ENCODE results near the gene GNPAT. TPM values are rescaled to one million over a fixed set of nuclear protein-coding genes. Genes with fewer than 3 reads are reported as not detected.
"Not testable (repeated sequence)": the region's sequence is repeated elsewhere in the genome, so short reads cannot be mapped to it uniquely, and the experiment has no call there.

Gene GNPAT
- total and polyA plus RNA-seq, 4 donors: 29.9 to 36.6 (median 34.8) TPM

- intact Hi-C loops (cut with DNase I): loop anchor here (2.0 to 10.0 kb wide), 3 partner anchors 285 to 411 kb away; no protein-coding TSS in a partner anchor
- DNase-seq (no peak), ATAC-seq (ENCODE audit: low FRiP score) (no peak)
- Histone ChIP-seq H3K27me3 (ENCODE audit: control insufficient read depth in 1 of 2, insufficient read depth in 2 of 2, low read length in 1 of 2) (no peaks in the 10 kb centered on the region), H3K4me1 (ENCODE audit: control insufficient read depth in 1 of 2, insufficient read depth in 2 of 2, low read length in 2 of 2) (no peaks in the 10 kb centered on the region), H3K36me3 (ENCODE audit: control insufficient read depth in 1 of 2, insufficient read depth in 2 of 2, low read length in 1 of 2) (no peaks in the 10 kb centered on the region), H3K27ac (ENCODE audit: low read depth in 1 of 2, low read length in 2 of 2) (no peak overlapping the region), H3K9me3 (ENCODE audit: control insufficient read depth, low read length) (no peaks in the 10 kb centered on the region), H3K4me3 (ENCODE audit: low read length in 2 of 2) (no peak overlapping the region)
- 90 to 92% methylated on average over 6 of the region's 6 CpGs for WGBS, 2 donors
Observed at GRCh38 chr1:231210126-231210525, 30.9 kb upstream of the GNPAT start.

DNA sequence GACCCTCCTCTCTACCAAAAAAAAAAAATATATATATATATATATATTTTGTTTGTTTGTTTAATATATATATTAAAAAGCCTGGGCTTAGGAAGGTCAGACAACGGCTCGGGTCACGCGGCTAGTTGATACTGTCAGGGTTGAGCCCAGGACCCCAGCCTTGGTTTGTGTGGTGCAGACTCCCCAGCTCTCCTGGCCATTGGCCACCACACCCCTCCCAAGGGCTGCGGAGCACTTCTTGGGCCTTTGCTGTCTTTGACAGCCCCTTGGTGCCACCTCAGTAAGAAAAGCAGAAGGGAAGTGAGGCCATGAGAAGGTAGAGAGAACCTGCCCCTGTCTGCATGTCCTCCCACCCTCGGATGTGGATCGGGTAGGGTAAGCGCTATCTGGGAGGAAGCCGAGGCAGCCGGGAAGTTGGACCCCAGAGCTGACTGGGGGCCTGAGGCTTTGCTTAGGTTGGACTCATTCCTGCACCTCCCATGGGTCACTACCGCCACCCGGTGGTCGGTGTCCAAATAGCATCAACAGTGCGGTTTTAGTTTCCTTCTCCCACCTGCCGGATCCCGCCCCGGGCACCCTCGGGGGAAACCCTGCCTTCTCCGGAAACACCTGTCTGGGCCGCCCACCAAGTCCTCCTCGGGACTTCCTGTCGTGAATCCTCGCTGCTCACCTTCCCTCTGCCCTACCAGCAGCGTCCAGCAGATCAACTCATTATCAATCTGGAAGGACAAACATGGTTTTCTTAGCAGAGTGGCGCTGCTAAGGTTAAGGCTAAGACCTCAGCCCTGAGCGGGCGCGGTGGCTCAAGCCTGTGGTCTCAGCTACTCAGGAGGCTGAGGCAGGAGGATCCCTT, 29.8 kb upstream of the GNPAT start:
- Histone ChIP-seq H3K27me3 (ENCODE audit: control insufficient read depth in 1 of 2, insufficient read depth in 2 of 2, low read length in 1 of 2) (no peaks in the 10 kb centered on the region), H3K4me1 (ENCODE audit: control insufficient read depth in 1 of 2, insufficient read depth in 2 of 2, low read length in 2 of 2) (no peaks in the 10 kb centered on the region), H3K36me3 (ENCODE audit: control insufficient read depth in 1 of 2, insufficient read depth in 2 of 2, low read length in 1 of 2) (no peaks in the 10 kb centered on the region), H3K27ac (ENCODE audit: low read depth in 1 of 2, low read length in 2 of 2) (no peak overlapping the region), H3K4me3 (ENCODE audit: low read length in 2 of 2) (no peak overlapping the region), H3K9me3 (ENCODE audit: control insufficient read depth, low read length) (no peaks in the 10 kb centered on the region)
- DNase-seq: peak; percentile 75 to 93
- intact Hi-C loops (cut with DNase I): loop anchor here (2.0 to 10.0 kb wide), 3 partner anchors 286 to 412 kb away; no protein-coding TSS in a partner anchor
- ATAC-seq (ENCODE audit: low FRiP score): peak; percentile 85
- WGBS, 2 donors: 17 to 18% methylated on average over 28 of the region's 28 CpGs

GRCh38 chr1:231212301-231212700, 28.7 kb upstream of the GNPAT start:
- H3K9me3 ChIP-seq (ENCODE audit: control insufficient read depth, low read length); ATAC-seq (ENCODE audit: low FRiP score); H3K4me1 ChIP-seq (ENCODE audit: control insufficient read depth in 1 of 2, insufficient read depth in 2 of 2, low read length in 2 of 2); DNase-seq; H3K27ac ChIP-seq (ENCODE audit: low read depth in 1 of 2, low read length in 2 of 2); H3K27me3 ChIP-seq (ENCODE audit: control insufficient read depth in 1 of 2, insufficient read depth in 2 of 2, low read length in 1 of 2); H3K36me3 ChIP-seq (ENCODE audit: control insufficient read depth in 1 of 2, insufficient read depth in 2 of 2, low read length in 1 of 2); H3K4me3 ChIP-seq (ENCODE audit: low read length in 2 of 2): not testable (repeated sequence)
- 55 to 65% methylated on average over 5 of the region's 5 CpGs for WGBS, 2 donors
- intact Hi-C loops (cut with DNase I): loop anchor here (10.0 kb wide), 2 partner anchors 288 to 298 kb away; no protein-coding TSS in a partner anchor

DNA sequence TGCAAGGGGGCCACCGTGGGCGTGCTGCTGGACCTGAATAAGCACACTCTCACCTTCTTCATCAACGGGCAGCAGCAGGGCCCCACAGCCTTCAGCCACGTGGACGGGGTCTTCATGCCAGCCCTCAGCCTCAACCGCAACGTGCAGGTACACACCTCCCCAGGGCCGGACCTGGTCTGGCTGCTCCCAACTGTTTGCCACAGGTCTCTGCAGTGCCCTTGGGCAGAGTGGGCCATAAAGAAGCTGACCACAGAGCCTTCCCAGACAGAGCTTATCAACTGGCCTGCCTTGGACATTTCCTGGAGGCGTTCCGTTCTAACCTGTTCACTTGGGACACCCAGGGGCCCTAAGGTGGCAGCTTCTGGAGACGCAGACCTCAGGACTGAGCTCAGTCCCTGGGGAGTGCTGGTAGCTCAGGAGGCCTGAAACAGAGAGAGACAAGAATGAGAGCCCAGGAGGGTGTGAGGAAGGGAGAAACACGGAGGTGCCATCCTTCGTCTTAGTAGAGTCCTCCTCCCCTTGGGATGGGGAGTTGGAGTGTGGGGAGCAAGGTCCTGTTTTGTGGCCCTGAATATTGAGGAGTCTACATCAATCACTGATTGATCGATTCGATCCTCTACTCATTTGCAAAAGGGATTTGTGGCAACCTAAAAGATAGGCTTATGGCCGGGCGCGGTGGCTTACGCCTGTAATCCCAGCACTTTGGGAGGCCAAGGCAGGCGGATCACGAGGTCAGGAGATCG, 27.0 kb upstream of the GNPAT start:
- no peaks in the 10 kb centered on the region for H3K4me1 ChIP-seq (ENCODE audit: control insufficient read depth in 1 of 2, insufficient read depth in 2 of 2, low read length in 2 of 2)
- no peak overlapping the region for H3K4me3 ChIP-seq (ENCODE audit: low read length in 2 of 2)
- H3K36me3 ChIP-seq (ENCODE audit: control insufficient read depth in 1 of 2, insufficient read depth in 2 of 2, low read length in 1 of 2): no peaks in the 10 kb centered on the region
- ATAC-seq (ENCODE audit: low FRiP score): no peak
- intact Hi-C loops (cut with DNase I): loop anchor here (10.0 kb wide), 2 partner anchors 289 to 299 kb away; no protein-coding TSS in a partner anchor
- WGBS, 2 donors: 91 to 92% methylated on average over 22 of the region's 22 CpGs
- no peak for DNase-seq
- no peak overlapping the region for H3K27ac ChIP-seq (ENCODE audit: low read depth in 1 of 2, low read length in 2 of 2)
- H3K9me3 ChIP-seq (ENCODE audit: control insufficient read depth, low read length): no peaks in the 10 kb centered on the region
- H3K27me3 ChIP-seq (ENCODE audit: control insufficient read depth in 1 of 2, insufficient read depth in 2 of 2, low read length in 1 of 2): no peaks in the 10 kb centered on the region

DNA sequence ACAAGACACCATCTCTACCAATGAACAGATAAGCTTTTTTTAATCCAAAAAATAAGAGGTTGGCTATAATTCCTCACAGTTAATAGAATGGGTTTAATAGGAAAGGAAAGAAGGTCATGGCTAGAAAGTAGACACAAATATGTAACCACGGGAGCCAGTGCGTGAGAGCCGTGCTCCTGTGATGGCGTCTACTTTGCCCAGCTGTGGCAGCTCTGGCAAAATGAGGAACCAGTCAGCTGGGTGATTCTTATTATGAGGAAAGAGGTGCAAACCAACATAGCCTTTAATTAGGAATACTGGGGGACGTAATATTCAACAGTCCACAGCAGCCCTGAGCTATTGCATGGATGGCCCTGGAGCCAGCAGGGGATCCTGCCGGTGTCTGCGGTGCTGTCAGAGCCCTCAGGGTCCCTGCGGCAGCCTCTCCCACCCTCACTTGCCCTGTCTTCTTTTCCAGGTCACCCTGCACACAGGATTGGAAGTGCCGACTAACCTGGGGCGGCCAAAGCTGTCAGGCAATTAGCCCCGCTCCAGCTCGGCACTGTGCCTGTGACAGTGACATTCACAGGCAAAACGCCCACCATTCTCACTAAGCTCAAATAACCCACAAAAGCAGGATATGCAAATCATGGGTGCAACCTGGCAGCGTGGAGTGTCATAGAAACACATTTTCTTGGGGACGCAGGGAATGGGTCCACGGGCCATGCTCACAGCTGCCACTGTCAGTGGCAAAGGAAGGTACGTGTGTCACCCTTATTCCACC, 25.9 kb upstream of the GNPAT start:
- no peak overlapping the region for H3K27ac ChIP-seq (ENCODE audit: low read depth in 1 of 2, low read length in 2 of 2)
- no peaks in the 10 kb centered on the region for H3K9me3 ChIP-seq (ENCODE audit: control insufficient read depth, low read length)
- 75 to 77% methylated on average over 17 of the region's 17 CpGs for WGBS, 2 donors
- H3K4me1 ChIP-seq (ENCODE audit: control insufficient read depth in 1 of 2, insufficient read depth in 2 of 2, low read length in 2 of 2): no peaks in the 10 kb centered on the region
- H3K36me3 ChIP-seq (ENCODE audit: control insufficient read depth in 1 of 2, insufficient read depth in 2 of 2, low read length in 1 of 2): no peaks in the 10 kb centered on the region
- no peak overlapping the region for H3K4me3 ChIP-seq (ENCODE audit: low read length in 2 of 2)
- ATAC-seq (ENCODE audit: low FRiP score): no peak
- DNase-seq: no peak
- intact Hi-C loops (cut with DNase I): loop anchor here (10.0 kb wide), 2 partner anchors 290 to 300 kb away; no protein-coding TSS in a partner anchor
- no peaks in the 10 kb centered on the region for H3K27me3 ChIP-seq (ENCODE audit: control insufficient read depth in 1 of 2, insufficient read depth in 2 of 2, low read length in 1 of 2)

DNA sequence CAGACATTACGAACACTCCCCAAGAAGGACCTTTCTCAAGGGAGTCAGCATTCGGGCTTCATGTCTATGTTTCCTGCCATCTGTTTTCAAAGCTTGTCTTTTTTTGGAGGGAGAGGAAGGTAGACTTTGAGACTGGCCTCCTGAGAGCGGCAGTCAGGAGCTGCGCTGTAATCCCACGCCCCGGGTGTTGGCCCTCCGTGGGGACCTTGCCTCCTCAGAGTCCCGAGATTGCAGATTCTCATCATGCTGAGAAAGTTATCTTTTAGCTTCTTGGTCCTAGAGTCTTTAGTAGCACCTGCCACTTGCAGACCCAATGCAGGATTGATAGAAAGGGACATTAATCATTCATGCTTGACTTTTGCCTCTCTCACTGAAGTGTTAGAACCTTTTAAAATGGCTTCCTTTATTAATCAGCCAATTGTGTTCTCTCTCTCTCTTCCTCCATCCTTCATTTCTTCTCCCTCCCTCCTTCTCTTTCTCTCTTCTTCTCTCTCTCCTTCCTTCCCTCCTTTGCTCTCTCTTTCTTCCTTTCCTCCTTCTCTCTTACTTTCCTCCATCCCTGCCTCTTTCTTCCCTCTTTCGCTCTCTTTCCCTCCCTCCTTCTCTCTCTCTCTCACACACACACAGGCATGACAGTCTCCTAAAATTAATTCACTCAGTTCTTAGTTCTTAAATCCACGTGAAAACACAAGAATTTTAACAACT, 25.2 kb upstream of the GNPAT start:
- Histone ChIP-seq H3K36me3 (ENCODE audit: control insufficient read depth in 1 of 2, insufficient read depth in 2 of 2, low read length in 1 of 2) (no peaks in the 10 kb centered on the region), H3K4me3 (ENCODE audit: low read length in 2 of 2) (no peak overlapping the region), H3K9me3 (ENCODE audit: control insufficient read depth, low read length) (no peaks in the 10 kb centered on the region), H3K4me1 (ENCODE audit: control insufficient read depth in 1 of 2, insufficient read depth in 2 of 2, low read length in 2 of 2) (no peaks in the 10 kb centered on the region), H3K27ac (ENCODE audit: low read depth in 1 of 2, low read length in 2 of 2) (no peak overlapping the region), H3K27me3 (ENCODE audit: control insufficient read depth in 1 of 2, insufficient read depth in 2 of 2, low read length in 1 of 2) (no peaks in the 10 kb centered on the region)
- intact Hi-C loops (cut with DNase I): loop anchor here (10.0 kb wide), 2 partner anchors 291 to 301 kb away; no protein-coding TSS in a partner anchor
- 70 to 71% methylated on average over 10 of the region's 10 CpGs for WGBS, 2 donors
- ATAC-seq (ENCODE audit: low FRiP score) (no peak), DNase-seq (no peak)

- Histone ChIP-seq H3K36me3 (ENCODE audit: control insufficient read depth in 1 of 2, insufficient read depth in 2 of 2, low read length in 1 of 2) (no peaks in the 10 kb centered on the region), H3K4me1 (ENCODE audit: control insufficient read depth in 1 of 2, insufficient read depth in 2 of 2, low read length in 2 of 2) (no peaks in the 10 kb centered on the region), H3K9me3 (ENCODE audit: control insufficient read depth, low read length) (no peaks in the 10 kb centered on the region), H3K4me3 (ENCODE audit: low read length in 2 of 2) (no peak overlapping the region), H3K27ac (ENCODE audit: low read depth in 1 of 2, low read length in 2 of 2) (no peak overlapping the region), H3K27me3 (ENCODE audit: control insufficient read depth in 1 of 2, insufficient read depth in 2 of 2, low read length in 1 of 2) (no peaks in the 10 kb centered on the region)
- DNase-seq (no peak), ATAC-seq (ENCODE audit: low FRiP score) (no peak)
- WGBS, 2 donors: 49 to 50% methylated on average over 4 of the region's 4 CpGs
- intact Hi-C loops (cut with DNase I): loop anchor here (10.0 kb wide), 2 partner anchors 292 to 302 kb away; no protein-coding TSS in a partner anchor
Observed at GRCh38 chr1:231216498-231216897, 24.5 kb upstream of the GNPAT start.

GRCh38 chr1:231217056-231217455, 24.0 kb upstream of the GNPAT start:
- Histone ChIP-seq H3K36me3 (ENCODE audit: control insufficient read depth in 1 of 2, insufficient read depth in 2 of 2, low read length in 1 of 2) (no peaks in the 10 kb centered on the region), H3K27ac (ENCODE audit: low read depth in 1 of 2, low read length in 2 of 2) (no peak overlapping the region), H3K4me3 (ENCODE audit: low read length in 2 of 2) (no peak overlapping the region), H3K27me3 (ENCODE audit: control insufficient read depth in 1 of 2, insufficient read depth in 2 of 2, low read length in 1 of 2) (no peaks in the 10 kb centered on the region), H3K4me1 (ENCODE audit: control insufficient read depth in 1 of 2, insufficient read depth in 2 of 2, low read length in 2 of 2) (no peaks in the 10 kb centered on the region), H3K9me3 (ENCODE audit: control insufficient read depth, low read length) (no peaks in the 10 kb centered on the region)
- DNase-seq (no peak), ATAC-seq (ENCODE audit: low FRiP score) (no peak)
- WGBS, 2 donors: 85 to 86% methylated on average over 11 of the region's 11 CpGs
- intact Hi-C loops (cut with DNase I): loop anchor here (10.0 kb wide), 2 partner anchors 292 to 302 kb away; no protein-coding TSS in a partner anchor
